ENCODE measurements around the gene MIF4GD.

The MIF4GD gene

DNA sequence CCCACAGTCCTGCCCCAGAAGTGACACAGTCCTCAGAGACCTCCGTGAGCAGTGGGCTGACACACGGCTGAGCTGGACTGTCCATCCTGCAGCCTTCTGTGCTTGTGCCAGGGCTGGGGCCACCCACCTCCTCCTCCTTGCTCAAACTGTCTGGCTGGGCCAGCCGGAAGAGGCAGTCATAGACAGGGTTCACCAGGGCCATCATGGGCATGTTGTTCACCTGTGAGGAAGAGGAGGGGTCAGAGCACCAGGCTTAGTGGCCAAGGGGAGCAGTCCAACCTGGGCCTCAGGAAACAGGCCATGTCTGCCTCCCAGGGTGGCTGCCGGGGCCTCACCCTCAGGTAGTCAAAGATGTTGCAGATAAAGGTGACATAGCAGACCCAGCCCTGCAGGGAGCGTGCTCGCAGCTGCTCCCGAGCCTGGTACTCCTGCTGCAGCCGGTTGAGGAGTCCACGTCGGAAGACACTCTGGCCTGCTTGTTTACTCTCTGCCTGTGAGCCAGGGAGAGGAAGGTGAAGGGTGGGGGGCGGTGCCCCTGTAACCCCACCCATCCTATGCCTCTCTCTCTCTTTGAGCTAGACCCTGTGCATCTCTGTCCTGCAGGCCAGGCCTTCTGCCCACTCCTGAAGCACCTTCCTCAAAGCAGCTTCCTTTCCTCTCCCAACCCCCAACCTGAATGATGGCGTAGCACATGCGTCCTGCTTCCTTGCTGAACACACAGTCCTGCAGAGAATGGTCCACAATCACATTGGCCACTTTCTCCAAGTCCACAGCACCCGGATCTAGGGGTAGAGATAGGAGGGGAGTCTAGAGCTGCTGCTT, 3.4 kb downstream of the MIF4GD start:
- no peak overlapping the region for H2AFZ ChIP-seq (ENCODE audit: low read depth)
- no peaks in the 10 kb centered on the region for H3K36me3 ChIP-seq (ENCODE audit: insufficient read depth)
- peaks cover 20% of the 10 kb centered on the region for H3K79me2 ChIP-seq (ENCODE audit: insufficient read depth, low read depth)
- peaks cover 40% of the 10 kb centered on the region for H3K4me1 ChIP-seq (ENCODE audit: low read depth, poor library complexity, severe bottlenecking)
- no peak overlapping the region for H3K27ac ChIP-seq
- TF ChIP-seq, protein P1, sequence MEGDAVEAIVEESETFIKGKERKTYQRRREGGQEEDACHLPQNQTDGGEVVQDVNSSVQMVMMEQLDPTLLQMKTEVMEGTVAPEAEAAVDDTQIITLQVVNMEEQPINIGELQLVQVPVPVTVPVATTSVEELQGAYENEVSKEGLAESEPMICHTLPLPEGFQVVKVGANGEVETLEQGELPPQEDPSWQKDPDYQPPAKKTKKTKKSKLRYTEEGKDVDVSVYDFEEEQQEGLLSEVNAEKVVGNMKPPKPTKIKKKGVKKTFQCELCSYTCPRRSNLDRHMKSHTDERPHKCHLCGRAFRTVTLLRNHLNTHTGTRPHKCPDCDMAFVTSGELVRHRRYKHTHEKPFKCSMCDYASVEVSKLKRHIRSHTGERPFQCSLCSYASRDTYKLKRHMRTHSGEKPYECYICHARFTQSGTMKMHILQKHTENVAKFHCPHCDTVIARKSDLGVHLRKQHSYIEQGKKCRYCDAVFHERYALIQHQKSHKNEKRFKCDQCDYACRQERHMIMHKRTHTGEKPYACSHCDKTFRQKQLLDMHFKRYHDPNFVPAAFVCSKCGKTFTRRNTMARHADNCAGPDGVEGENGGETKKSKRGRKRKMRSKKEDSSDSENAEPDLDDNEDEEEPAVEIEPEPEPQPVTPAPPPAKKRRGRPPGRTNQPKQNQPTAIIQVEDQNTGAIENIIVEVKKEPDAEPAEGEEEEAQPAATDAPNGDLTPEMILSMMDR (conservative IDR thresholded peaks at IDR 0.05; ENCODE audit: low read depth, low read length) = no peak
- H3K4me2 ChIP-seq = no peak overlapping the region
- no peak overlapping the region for H3K9ac ChIP-seq
- H3K27me3 ChIP-seq (ENCODE audit: insufficient read depth, low read depth) = no peaks in the 10 kb centered on the region
- H3K4me3 ChIP-seq (IDR thresholded peaks at IDR 0.05; ENCODE audit: insufficient read depth, low read depth, low read length) = no peak overlapping the region
- H4K20me1 ChIP-seq (ENCODE audit: insufficient read depth) = no peaks in the 10 kb centered on the region

DNA sequence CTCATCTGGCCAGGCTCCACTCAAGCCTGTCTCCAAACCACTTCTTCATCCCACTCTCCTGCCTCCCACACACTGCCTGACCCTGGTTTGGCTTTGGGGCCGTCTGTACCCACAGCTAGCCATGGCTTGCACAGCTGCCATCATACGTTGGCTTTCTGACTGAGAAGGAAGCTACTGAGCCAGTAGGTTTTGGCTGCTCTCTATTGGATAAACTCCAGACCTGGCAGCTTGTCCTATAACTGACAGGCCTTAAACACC, 3.9 kb downstream of the MIF4GD start:
- Histone ChIP-seq H3K4me1 (ENCODE audit: low read depth, poor library complexity, severe bottlenecking) (peaks cover 38% of the 10 kb centered on the region), H3K79me2 (ENCODE audit: insufficient read depth, low read depth) (peaks cover 22% of the 10 kb centered on the region), H3K4me3 (IDR thresholded peaks at IDR 0.05; ENCODE audit: insufficient read depth, low read depth, low read length) (no peak overlapping the region), H4K20me1 (ENCODE audit: insufficient read depth) (no peaks in the 10 kb centered on the region), H3K36me3 (ENCODE audit: insufficient read depth) (no peaks in the 10 kb centered on the region), H3K4me2 (no peak overlapping the region), H3K9ac (no peak overlapping the region), H3K27me3 (ENCODE audit: insufficient read depth, low read depth) (no peaks in the 10 kb centered on the region), H3K27ac (no peak overlapping the region), H2AFZ (ENCODE audit: low read depth) (no peak overlapping the region)
- TF ChIP-seq, protein P1 (conservative IDR thresholded peaks at IDR 0.05; ENCODE audit: low read depth, low read length) = no peak

DNA sequence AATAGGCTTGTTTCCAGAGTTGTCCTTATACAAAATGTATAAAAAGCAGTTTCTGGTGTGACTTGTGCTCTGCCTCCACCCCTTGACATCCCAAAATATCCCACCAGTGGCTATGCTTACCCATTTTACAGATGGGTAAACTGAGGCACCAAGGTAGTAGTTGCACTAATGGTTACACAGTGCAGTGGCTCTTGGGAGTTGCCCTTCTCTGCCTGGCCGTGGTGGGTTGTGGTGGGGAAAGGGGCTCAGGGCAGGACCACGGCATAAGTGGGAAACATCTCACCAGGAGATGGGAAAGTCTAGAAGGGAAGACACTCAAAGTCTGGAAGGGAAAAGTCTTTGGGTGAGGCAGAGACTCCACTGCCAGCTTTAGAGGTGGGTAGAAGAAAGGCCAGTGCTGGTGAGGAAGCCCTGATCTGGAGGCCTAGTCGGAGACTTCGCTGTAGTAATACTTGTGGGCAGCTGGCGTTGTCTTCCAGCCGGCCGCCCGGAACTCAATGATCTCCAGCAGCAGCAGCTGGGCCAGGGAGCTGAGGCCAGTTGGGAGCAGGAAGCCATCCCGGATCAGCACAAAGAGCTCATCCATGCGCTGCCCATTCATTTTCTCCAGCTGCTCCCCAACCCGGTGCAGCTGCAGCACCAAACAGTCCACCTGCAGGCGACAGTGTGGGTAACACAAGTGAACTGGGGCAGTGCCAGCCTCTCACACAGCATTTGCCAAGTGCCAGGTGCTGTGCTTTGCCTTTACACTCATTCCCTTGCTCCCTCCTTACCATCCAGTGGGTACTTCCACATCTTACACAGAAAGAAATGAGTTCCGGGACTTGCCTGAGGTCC, 4.5 kb downstream of the MIF4GD start:
- no peak overlapping the region for H3K9ac ChIP-seq
- H3K4me1 ChIP-seq (ENCODE audit: low read depth, poor library complexity, severe bottlenecking) = peaks cover 34% of the 10 kb centered on the region
- TF ChIP-seq, protein P1 (conservative IDR thresholded peaks at IDR 0.05; ENCODE audit: low read depth, low read length) = no peak
- no peak overlapping the region for H3K4me2 ChIP-seq
- H4K20me1 ChIP-seq (ENCODE audit: insufficient read depth) = no peaks in the 10 kb centered on the region
- no peak overlapping the region for H3K4me3 ChIP-seq (IDR thresholded peaks at IDR 0.05; ENCODE audit: insufficient read depth, low read depth, low read length)
- H3K79me2 ChIP-seq (ENCODE audit: insufficient read depth, low read depth) = peaks cover 21% of the 10 kb centered on the region
- H3K27me3 ChIP-seq (ENCODE audit: insufficient read depth, low read depth) = no peaks in the 10 kb centered on the region
- no peak overlapping the region for H2AFZ ChIP-seq (ENCODE audit: low read depth)
- no peak overlapping the region for H3K27ac ChIP-seq
- H3K36me3 ChIP-seq (ENCODE audit: insufficient read depth) = no peaks in the 10 kb centered on the region

DNA sequence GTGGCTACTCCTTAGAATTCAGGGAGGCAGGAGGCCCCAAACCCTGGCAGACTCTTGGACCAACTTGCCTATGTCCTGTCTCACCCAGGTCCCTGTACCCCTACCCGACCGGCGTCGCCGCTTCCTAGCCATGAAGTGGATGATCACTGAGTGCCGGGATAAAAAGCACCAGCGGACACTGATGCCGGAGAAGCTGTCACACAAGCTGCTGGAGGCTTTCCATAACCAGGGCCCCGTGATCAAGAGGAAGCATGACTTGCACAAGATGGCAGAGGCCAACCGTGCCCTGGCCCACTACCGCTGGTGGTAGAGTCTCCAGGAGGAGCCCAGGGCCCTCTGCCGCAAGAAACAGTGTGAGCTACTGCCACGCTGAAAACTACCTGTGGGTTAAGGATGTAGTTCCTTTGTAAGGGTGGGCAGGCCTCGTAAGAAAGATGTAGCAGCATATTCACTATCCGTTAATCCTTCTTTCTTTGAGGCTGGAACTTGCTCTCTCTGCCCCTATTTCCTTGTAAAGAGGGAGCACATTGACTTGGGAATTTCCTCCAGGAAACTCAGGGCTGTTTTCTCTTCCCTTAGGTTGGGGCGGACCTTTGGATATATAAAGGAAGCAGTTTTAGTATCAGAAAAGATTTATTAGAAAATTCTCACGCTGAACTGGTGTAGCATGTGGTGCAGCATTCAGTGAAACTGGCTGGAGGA, 5.3 kb downstream of the MIF4GD start:
- H3K4me2 ChIP-seq = no peak overlapping the region
- H3K4me1 ChIP-seq (ENCODE audit: low read depth, poor library complexity, severe bottlenecking) = peaks cover 34% of the 10 kb centered on the region
- no peaks in the 10 kb centered on the region for H3K27me3 ChIP-seq (ENCODE audit: insufficient read depth, low read depth)
- no peak overlapping the region for H3K9ac ChIP-seq
- no peak overlapping the region for H2AFZ ChIP-seq (ENCODE audit: low read depth)
- TF ChIP-seq, protein P1 (conservative IDR thresholded peaks at IDR 0.05; ENCODE audit: low read depth, low read length) = no peak
- H3K4me3 ChIP-seq (IDR thresholded peaks at IDR 0.05; ENCODE audit: insufficient read depth, low read depth, low read length) = no peak overlapping the region
- no peak overlapping the region for H3K27ac ChIP-seq
- no peaks in the 10 kb centered on the region for H3K36me3 ChIP-seq (ENCODE audit: insufficient read depth)
- no peaks in the 10 kb centered on the region for H4K20me1 ChIP-seq (ENCODE audit: insufficient read depth)
- peaks cover 26% of the 10 kb centered on the region for H3K79me2 ChIP-seq (ENCODE audit: insufficient read depth, low read depth)
